ENCODE results near the gene SGSH.

The SGSH gene

GRCh38 chr17:80213643-80213975 is 6.5 kb downstream of the SGSH start:
- Histone ChIP-seq H3K27me3 (ENCODE audit: insufficient read depth, low read depth, severe bottlenecking) (no peaks in the 10 kb centered on the region), H3K36me3 (peaks cover 57% of the 10 kb centered on the region), H3K9me3 (ENCODE audit: severe bottlenecking) (no peaks in the 10 kb centered on the region), H3K27ac (no peak overlapping the region), H3K4me3 (ENCODE audit: low read depth, low read length) (no peak overlapping the region)
- no peak for DNase-seq
- TF ChIP-seq CTCF (IDR thresholded peaks at IDR 0.05; ENCODE audit: low read depth, low read length) = no peak

DNA sequence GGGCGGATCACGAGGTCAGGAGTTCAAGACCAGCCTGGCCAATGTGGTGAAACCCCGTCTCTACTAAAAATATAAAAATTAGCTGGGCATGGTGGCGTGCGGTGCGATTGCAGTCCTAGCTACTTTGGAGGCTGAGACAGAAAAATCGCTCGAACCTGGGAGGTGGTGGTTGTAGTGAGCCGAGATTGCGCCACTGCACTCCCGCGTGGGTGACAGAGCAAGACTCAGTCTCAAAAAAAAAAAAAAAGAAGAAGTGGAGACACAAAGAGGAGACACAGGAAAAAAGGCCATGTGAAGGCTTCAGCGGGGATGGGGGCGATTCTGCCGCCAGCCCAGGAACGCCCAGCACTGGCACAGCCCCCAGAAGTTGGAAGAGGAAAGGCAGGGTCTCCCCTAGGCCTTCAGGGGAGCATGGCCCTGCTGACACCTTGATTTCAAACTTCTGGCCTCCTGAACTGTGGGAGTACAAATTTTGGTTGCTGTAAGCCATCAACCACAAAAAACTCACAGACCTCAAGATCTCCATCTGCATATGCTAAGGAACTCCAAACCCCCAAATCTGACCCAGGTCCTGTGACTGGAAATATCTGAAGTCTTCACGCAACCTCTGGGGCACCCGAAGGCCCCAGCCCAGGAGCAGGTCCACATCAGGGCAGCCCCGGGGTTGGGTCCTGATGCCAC is 7.0 kb downstream of the SGSH start:
- no peak for TF ChIP-seq CTCF (IDR thresholded peaks at IDR 0.05; ENCODE audit: low read depth, low read length)
- Histone ChIP-seq H3K4me3 (ENCODE audit: low read depth, low read length) (no peak overlapping the region), H3K9me3 (ENCODE audit: severe bottlenecking) (no peaks in the 10 kb centered on the region), H3K27ac (no peak overlapping the region), H3K27me3 (ENCODE audit: insufficient read depth, low read depth, severe bottlenecking) (no peaks in the 10 kb centered on the region), H3K36me3 (peaks cover 59% of the 10 kb centered on the region)
- DNase-seq = no peak

DNA sequence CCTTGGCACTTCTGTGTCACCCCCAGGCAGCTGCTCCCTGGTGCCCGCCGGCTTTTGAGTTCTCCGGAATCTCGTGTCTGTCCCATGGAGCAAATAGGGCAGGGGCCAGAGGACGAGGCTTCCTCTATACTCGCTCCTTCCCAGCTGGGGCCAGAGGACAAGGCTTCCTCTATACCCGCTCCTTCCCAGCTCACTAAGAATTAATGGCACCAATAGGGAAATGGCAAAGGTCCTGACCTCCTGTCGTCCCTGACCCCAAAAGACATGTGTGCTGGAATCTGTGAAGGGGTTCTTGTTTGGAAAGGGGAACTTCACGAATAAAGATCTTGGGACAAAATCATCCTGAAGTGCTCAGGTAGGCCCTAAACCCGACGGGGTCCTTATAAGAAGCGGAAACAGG is 7.6 kb downstream of the SGSH start:
- TF ChIP-seq CTCF (IDR thresholded peaks at IDR 0.05; ENCODE audit: low read depth, low read length) = no peak
- Histone ChIP-seq H3K9me3 (ENCODE audit: severe bottlenecking) (no peaks in the 10 kb centered on the region), H3K27me3 (ENCODE audit: insufficient read depth, low read depth, severe bottlenecking) (no peaks in the 10 kb centered on the region), H3K27ac (no peak overlapping the region), H3K36me3 (peaks cover 59% of the 10 kb centered on the region), H3K4me3 (ENCODE audit: low read depth, low read length) (no peak overlapping the region)
- no peak for DNase-seq

DNA sequence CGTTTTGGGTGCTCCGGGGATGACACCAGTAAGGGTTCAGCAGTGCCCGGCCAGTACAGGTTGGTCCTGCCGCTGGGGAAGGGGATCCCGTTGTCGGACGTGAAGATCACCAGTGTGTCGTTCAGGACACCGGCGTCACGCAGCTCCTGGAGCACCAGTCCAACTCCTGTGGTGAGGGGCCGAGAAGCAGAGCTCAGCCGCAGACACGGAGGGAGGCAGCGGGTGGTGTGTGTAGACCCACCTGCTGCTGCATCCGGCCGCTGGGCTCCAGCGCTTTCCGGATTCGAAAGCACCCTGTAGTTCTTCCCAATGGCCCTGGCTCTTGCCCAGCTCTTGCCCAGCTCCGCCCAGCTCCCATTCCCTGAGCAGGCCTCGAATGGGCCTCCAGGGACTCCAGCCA is 8.0 kb downstream of the SGSH start:
- Histone ChIP-seq H3K36me3 (peaks cover 59% of the 10 kb centered on the region), H3K4me3 (ENCODE audit: low read depth, low read length) (no peak overlapping the region), H3K27me3 (ENCODE audit: insufficient read depth, low read depth, severe bottlenecking) (no peaks in the 10 kb centered on the region), H3K27ac (no peak overlapping the region), H3K9me3 (ENCODE audit: severe bottlenecking) (no peaks in the 10 kb centered on the region)
- TF ChIP-seq CTCF (IDR thresholded peaks at IDR 0.05; ENCODE audit: low read depth, low read length) = no peak
- DNase-seq = no peak

DNA sequence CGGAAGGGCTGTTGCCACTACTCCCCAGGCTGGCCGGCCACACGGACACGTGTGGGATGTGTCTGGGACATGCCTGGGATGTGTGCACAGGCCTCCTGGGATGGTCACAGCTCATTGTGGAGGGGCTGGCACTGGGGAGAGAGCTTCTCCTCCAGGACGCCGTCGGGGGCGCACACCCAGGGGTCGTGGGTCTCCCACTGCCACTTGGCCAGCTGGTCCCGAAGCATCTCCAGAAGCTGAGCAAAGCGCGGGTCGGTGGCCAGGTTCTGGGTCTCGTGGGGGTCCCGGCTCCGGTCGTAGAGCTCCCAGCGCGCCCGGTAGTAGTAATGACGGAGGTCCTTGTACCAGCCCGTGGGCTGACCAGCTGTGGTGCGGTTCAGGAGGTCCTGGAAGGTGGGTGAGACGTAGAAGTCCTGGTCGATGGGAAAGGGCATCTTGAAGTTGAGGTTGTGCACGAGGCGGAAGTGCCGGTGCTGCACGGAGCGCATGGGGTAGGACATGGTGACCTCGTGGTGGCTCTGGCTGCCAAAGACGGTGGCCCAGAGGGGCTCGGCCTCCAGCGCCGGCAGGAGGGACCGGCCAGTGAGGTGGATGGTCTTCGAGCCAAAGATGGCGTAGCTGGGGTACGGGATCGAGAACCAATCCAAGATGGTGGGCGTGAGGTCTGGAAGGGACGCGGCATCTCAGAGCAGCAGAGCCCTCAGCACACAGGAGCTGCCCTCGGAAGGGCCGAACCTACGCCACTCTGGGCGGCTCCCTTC is 9.6 kb downstream of the SGSH start:
- TF ChIP-seq CTCF (IDR thresholded peaks at IDR 0.05; ENCODE audit: low read depth, low read length) = no peak
- H3K9me3 ChIP-seq (ENCODE audit: severe bottlenecking) = no peaks in the 10 kb centered on the region
- H3K27me3 ChIP-seq (ENCODE audit: insufficient read depth, low read depth, severe bottlenecking) = no peaks in the 10 kb centered on the region
- no peak for DNase-seq
- H3K36me3 ChIP-seq = peaks cover 47% of the 10 kb centered on the region
- no peak overlapping the region for H3K4me3 ChIP-seq (ENCODE audit: low read depth, low read length)
- no peak overlapping the region for H3K27ac ChIP-seq
